ENCODE measurements around the gene FAM171A2. TPM values are rescaled to one million over a fixed set of nuclear protein-coding genes. Genes with fewer than 3 reads are reported as not detected.
"Not testable (repeated sequence)": the region's sequence is repeated elsewhere in the genome, so short reads cannot be mapped to it uniquely, and the experiment has no call there.

FAM171A2 gene
- polyA plus RNA-seq, 4 donors: 28.5 to 57.4 (median 44.5) TPM

DNA sequence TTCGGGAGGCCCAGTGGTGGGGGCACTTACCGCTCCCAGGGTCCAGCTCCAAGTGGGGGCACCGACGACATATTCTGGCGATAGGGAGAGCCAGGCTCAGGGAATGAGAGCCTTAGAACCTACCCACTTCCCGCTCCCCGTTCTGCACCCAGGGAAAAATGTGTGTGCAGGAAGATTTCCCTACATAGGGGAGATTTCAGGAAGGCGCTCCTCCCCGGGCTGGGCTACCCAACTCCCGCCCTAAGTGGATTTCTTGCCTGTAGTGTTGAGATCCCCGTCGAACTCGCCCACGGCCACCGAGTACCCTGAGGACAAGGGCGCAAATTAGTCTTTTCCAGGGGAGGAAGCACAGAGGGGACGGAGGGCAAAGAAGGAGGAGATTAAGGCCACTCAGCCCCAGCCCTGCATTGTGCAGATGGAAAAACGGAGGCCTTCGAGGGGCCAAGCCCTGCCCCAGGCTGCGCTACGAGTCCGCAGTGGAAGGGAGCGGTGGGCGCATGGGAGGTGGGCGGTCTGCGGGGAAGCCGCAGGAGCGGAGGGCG, 20.7 kb upstream of the FAM171A2 start:
- DNase-seq (ENCODE audit: low read depth in 4 of 4, low spot score in 2 of 4): no peak

DNA sequence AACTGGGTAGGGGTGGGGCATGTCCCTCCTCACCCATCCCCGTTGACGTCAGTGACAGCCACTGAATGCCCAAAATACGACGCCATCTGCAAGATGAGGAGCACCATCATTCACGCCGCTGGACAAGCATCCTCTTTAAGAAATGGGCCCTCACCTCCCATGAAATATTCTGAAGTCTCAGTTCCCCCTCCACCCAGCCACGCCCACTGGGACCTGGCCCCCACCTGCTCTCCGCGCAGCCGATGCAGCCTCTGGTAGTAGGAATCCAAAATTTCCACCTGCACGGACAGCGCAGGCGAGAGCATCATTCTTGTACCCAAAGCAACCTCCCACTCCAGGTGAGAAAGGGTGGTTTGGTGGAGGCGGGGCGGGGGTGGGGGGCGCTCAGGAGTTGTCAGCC, 20.2 kb upstream of the FAM171A2 start:
- no peak for DNase-seq (ENCODE audit: low read depth in 4 of 4, low spot score in 2 of 4)

DNA sequence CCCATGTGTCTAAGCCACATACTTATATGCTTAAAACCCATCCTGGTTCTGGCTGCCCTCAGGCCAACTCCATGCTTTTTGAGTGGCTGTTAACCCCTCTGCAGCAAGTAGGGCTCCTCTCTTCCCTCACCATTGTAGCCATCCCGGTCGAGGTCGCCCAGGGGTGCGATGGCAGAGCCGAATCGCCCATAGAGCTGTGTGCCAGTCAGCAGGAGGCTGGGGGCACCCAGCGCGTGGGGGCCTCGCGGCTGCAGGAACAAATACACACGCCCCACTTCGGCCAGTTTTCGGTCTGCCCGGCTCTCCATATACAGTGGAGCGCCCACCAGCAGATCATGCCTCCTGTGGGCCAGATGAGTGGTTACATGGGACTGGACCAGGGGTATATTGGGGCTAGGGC, 19.7 kb upstream of the FAM171A2 start:
- DNase-seq (ENCODE audit: low read depth in 4 of 4, low spot score in 2 of 4): no peak

DNA sequence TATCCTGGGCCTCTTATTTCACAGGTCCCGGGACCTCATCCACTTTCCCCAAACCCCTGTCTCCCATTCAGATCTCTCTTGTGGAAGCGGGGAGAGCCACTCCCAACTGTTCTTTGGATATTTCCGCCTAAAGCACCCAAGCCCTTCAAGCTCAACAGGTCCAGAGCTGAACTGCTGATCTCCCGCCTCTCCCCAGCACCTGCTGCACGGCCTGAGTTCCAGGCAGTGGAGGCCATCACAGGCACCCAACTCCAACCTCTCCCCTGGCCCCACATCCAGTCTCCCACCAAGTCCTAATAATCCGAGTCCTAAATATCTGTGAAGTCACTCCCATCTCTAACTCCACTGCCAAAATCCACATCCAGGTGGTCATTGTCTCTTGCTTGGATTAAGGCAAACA, 19.3 kb upstream of the FAM171A2 start:
- DNase-seq (ENCODE audit: low read depth in 4 of 4, low spot score in 2 of 4): no peak

DNA sequence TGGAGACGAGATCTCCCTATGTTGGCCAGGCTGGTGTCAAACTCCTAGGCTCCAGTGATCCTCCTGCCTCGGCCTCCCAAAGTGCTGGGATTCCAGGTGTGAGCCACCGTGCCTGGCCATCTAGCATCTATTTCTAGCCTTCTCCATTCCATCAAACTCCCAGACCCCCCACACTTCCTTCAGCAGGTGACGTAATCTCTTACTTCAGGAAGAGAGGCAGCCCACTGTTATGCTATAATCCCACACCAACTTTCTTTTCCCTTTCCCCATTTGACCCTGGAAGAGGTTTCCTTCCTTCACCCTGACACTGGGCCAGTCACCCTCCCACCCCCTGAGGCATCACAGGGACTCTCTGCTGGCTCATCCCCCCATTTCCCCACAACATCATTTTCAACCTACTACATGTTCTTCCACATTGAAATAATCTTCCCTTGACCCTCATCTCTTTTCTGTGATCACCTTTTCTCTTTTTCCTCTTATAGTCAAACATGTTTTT, 18.2 kb upstream of the FAM171A2 start:
- DNase-seq (ENCODE audit: low read depth in 4 of 4, low spot score in 2 of 4): no peak

DNA sequence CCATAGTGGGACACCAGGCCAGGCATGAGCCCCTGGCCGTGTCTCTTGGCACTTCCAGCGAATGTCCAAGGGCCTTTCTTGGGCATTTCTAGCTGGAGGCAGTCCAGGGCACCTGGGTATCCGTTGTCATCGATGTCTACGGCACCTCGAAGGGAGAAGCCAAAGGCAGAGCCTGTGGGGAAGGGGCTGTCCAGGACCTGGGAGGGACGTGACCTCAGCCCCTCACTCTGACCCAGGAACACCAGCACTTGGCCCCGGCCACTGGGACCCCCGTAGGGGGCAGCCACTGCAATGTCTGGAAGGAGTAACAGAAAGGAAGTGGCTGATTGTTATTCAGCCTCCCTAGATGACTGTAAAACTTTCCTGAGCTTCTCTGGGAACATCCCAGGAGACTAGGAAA, 17.1 kb upstream of the FAM171A2 start:
- no peak for DNase-seq (ENCODE audit: low read depth in 4 of 4, low spot score in 2 of 4)

DNA sequence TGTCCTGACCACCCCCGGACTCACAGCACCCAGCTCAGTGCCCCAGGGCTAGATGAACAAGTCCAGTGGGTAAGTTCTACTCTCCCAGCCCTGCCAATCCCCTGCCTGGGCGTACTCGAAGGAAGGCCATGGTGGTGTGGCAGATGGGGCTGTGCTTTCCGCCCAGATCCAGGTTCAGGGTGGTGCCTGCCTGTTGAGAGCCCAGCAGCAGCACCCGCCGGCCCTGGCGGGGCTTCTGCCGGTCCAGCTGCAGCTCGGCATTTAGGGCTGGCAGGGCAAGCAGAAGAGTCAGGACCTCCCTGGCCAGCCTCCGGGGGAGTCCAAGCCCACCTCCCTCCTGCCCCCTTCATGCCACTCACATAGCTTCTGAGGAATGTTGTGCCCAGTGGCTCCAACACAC, 16.2 kb upstream of the FAM171A2 start:
- no peak for DNase-seq (ENCODE audit: low read depth in 4 of 4, low spot score in 2 of 4)

DNA sequence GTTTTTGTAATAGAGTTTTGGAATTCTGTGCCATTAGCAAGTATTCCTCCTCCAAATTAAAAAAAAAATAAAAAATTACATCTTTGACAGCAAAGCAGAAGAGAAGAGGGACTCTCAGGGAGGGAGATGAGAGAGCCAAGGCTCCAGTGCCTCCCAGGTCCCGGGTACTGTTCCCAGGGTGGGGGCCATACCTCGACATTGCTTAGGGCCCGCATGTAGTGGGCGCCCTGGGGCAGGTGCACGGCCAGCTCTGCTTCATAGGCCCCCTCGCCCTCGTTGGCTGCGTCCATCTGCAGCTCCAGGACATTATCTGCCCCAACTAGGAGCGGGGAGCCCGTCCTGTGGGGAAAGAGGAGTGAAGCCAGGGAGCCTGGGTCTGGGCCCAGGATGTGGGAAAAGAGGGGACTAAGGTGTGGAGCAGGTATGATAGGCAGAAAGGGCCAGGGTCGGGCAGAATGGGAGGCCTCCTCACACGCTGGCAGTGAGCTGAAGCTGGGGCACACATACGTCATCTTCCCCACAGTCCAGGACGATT, 14.6 kb upstream of the FAM171A2 start:
- DNase-seq (ENCODE audit: low read depth in 4 of 4, low spot score in 2 of 4): no peak

DNA sequence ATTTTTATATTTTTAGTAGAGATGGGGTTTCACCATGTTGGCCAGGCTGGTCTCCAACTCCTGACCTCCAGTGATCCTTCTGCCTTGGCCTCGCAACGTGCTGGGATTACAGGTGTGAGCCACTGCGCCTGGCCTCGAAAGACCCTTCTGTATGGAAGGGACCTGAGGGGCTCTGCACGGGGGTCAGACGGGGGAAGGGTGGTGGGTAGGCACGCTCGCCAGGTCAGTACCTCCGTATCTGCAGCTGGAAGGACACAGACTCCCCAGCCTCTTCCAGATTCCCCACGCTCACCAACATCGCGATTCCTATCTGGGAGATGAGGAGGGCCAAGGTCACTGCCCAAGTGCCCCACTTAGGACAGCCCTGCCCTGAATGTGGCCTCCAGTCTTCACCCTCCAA, 13.1 kb upstream of the FAM171A2 start:
- DNase-seq (ENCODE audit: low read depth in 4 of 4, low spot score in 2 of 4): no peak

DNA sequence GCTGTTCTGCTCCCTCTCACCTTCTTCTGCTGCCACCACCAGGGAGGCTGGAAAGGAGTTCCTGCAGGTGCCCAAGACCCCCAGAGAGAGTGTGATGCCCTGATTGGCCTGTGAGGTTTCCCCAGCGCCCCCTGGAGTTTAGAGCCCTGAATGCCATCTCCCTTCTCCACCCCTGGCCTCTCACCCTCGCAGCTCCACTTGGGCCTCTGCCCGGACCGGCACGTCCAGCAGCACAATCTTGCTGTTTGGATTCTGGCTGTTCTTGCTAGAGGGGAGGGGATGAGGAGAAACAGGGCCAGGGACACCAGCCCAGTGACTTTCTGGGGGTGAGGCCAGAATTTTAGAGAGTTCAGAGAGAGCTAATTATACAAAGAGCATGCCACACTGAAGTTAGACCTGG, 12.5 kb upstream of the FAM171A2 start:
- DNase-seq (ENCODE audit: low read depth in 4 of 4, low spot score in 2 of 4): no peak

DNA sequence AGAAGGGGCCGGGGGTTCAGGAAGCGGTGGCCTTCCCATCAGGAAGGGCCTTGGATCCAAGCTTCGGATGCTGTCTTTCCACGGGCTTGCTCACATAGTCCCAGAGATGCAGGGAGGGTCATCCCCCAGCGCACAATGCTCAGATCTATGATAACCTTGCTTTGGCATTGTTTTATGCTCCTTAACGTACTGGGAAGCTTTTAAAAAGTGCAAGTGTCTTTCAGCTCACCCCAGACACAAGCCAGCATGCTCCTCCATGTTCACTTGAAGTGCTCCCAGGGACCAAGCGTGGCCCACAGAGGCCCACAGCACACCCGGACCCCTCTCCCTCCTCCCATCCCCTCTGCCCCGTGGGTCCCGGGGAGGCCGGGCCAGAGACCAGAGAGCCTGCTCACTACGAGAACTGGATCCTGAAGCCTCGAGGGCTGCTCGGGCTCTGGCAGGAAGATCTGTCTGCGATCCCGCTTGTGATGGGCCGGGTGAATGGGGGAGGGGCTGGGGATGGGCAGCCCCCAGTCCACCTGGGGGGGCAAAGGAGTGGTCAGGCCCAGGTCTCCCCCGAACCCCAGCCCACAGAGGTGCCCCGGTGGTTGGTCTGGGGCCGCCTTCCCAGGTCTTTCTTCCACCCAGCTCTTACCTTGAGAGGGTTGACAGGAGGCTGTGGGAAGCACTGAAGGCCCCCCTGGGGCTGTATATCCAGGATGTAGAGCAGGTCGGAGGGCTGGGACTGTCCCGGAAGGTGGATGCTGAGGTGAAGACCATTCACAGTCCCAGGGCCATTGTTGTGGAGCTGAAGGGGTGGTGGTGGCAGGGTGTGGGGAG, 11.8 kb upstream of the FAM171A2 start:
- no peak for DNase-seq (ENCODE audit: low read depth in 4 of 4, low spot score in 2 of 4)

DNA sequence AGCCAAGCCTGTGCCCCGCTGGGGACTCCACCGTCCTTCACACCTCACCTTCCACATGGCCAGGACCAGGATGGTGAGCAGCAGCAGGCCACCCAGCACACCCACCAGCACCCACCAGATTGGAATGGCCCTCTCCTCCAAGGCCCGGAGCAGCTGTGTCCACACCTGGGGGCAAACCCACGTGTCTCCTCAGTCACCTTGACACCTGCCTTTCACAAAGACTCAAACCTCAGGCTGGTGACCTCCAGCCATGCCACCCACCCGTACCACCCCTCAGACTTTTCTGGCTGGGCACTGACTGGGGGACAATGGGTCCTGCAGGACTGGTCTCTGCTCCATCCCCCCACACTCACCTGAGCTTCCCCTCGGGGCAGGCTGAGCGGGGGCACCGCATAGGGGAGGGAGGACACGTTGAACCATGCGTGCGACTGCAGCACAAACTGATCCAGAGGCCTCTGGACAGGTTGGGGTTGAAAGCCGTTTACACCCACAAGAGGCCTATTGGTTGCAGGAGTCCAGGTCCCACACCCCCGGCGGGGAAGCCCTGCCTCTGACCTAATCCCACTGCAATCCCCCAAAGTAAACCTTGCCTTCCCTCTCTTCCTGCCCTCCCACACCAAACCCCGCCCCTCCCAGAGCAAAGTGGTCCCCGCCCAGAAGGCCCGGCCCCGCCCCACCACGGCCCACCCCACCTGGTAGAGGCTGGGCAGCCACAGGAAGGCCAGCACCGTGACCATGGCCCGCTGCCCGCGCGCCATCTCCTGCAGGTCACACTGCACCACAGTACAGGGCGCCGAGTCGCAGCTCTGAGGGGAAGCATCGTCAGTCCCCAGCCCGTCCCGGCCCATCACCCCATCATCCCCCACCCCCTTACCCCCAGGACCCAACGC, 10.9 kb upstream of the FAM171A2 start:
- DNase-seq (ENCODE audit: low read depth in 4 of 4, low spot score in 2 of 4): no peak

DNA sequence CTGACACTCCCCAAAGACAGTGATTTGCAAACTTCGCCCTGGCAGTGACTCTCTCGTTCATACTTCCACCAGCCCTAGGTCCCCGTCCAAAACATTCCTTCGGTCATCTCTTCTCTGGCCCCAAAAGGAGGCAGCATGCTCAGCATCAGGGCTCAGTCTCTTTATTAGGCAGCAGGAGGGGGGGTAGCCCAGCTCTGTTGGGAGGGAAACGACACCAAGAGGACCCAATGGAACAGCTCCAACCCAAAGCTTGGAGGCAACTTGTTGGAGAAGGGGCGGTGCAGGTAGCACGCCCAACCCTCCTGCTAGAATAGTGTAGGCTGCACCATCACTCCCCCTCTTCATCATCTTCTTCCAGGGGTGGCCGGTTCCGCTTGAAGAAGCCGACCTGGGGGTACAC, 8.4 kb upstream of the FAM171A2 start:
- DNase-seq (ENCODE audit: low read depth in 4 of 4, low spot score in 2 of 4): no peak

DNA sequence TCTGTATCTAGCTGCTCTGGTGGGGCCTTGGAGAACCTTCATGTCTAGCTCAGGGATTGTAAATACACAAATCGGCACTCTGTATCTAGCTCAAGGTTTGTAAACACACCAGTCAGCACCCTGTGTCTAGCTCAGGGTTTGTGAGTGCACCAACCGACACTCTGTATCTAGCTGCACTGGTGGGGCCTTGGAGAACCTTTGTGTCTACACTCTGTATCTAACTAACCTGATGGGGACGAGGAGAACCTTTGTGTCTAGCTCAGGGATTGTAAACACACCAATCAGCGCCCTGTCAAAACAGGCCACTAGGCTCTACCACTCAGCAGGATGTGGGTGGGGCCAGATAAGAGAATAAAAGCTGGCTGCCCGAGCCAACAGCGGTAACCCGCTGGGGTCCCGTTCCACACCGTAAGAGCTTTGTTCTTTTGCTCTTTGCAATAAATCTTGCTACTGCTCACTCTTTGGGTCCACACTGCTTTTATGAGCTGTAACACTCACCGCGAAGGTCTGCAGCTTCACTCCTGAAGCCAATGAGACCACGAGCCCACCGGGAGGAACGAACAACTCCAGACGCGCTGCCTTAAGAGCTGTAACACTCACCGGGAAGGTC, 5.9 kb upstream of the FAM171A2 start:
- not testable (repeated sequence) for DNase-seq (ENCODE audit: low read depth in 4 of 4, low spot score in 2 of 4)

DNA sequence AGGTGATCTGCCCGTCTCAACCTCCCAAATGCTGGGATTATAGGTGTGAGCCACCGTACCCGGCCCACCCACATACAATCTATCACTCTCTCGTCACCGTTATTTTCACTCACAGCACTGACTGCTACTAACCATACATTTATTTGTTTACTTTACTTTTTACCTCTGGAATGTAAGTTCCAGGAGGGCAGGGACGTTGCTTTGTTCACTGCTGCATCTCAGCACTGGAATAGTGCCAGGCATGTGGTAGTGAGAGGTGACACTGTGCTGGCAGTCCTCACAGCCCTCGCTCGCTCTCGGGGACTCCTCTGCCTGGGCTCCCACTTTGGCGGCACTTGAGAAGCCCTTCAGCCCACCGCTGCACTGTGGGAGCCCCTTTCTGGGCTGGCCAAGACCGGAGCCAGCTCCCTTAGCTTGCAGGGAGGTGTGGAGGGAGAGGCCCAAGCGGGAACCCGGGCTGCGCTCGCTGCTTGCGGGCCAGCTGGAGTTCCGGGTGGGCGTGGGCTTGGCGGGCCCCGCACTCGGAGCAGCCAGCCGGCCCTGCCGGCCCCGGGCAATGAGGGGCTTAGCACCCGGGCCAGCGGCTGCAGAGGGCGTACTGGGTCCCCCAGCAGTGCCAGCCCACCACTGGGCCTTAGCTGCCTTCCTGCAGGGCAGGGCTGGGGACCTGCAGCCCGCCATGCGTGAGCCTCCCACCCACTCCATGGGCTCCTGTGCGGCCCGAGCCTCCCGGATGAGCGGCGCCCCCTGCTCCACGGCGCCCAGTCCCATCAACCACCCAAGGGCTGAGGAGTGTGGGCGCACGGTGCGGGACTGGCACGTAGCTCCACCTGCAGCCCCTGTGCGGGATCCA, 5.0 kb upstream of the FAM171A2 start:
- not testable (repeated sequence) for DNase-seq (ENCODE audit: low read depth in 4 of 4, low spot score in 2 of 4)

DNA sequence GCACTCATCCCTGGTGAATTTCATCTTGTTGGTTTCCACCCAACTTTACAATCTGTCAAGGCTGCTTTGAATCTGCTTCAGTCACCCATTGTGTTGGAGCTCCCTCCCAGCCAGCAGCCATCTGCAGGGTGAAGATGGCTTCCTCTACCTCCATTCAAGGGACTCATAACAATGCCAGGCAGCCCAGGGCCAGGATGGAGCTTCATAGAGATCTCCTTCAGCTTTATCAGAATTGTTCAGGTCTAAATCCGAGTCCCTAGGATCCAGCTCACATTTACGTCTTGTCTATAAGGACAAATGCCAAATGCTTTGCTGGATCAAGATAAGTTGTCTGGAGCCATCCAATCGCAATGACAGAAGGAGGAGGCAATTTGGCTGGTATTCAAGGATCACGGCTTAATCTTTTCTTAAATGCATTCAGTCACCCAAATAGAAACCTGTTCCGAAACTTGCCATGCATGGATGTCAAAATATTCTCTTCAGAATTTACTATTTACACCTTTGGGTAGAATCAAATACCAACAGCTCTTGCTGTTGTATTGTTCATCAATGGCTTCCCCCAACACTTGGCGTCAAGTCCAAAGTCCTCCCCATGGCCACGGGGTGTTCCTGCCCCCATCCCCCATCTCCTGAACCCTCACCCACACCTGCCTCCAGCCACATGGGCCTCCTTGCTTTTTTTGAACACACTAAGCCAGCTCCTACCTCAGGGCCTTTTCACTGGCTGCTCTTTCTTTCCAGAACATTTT, 3.8 kb upstream of the FAM171A2 start:
- DNase-seq (ENCODE audit: low read depth in 4 of 4, low spot score in 2 of 4): no peak

DNA sequence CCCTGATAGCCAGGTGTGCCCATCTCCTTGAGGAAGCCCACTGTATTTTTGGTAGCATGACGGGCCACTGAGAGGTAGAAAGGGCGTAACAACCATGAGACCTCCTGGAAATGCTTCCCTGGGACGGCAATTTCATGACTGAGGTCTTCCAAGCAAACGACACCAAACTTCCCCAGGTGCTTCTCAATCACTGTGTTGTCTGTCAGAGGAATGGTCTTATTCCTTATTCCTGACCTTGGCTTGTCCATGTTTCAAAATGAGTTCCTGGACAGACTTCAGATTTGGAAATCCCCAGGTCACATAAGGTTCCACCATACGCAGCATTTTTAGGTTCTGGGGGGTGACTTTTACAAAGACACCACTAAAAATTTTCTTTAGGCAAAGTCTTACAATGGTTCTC, 1.4 kb upstream of the FAM171A2 start:
- DNase-seq (ENCODE audit: low read depth in 4 of 4, low spot score in 2 of 4): not testable (repeated sequence)

DNA sequence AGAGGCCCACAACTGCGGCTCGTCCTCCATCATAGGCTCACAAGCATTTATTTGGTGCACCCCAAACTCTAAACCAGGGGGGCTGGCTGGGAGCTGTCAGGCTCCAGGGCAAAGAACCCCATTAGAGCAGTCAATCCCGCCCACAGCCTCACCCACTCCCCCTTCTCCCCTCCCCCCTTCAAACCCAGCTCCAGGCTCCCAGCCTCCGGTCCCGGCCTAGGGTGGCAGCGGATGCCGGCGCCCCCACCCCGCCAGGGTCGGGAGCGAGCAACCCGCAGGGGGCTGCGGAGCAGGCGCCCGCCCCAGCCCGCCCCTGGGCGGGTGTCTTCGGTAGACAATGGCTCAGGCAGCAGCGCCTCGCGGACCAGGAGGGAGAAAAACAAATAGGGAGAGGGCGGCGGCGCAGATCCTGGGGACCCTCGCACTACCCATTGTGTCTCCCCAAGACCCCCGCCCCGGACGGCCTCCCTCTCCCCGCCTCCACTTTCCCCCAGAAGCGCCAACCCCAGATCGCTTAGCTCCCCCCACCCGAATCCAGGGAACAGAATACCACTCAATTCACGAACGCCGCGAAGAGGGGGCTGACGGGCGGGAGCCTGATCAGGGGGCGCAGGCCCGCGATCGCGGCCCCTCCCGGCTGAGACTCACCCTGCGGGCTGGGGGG, 572 bp downstream of the FAM171A2 start:
- DNase-seq (ENCODE audit: low read depth in 4 of 4, low spot score in 2 of 4): no peak
